Astrocyte (in vitro differentiated cells and primary cell): ENCODE measurements around the gene UGT1A1. TPM values are rescaled to one million over a fixed set of nuclear protein-coding genes. Genes with fewer than 3 reads are reported as not detected.

ENCODE experiments used
- DNase-seq: peaks from one replicate; pipeline ENCODE4 v3.0.0-alpha.2; 2010; ENCODE audit warnings: low read depth
- FAIRE-seq: peaks from 2 replicates; lab custom pipeline; 2011; peaks lifted over from hg19 to GRCh38; lab: Jason Lieb, UNC
- H2AFZ ChIP-seq: 2 replicates; pipeline ENCODE4 v1.6.0; 2012; ENCODE audit warnings: low read depth, low read length, inconsistent platforms
- H3K27ac ChIP-seq: 2 replicates; pipeline ENCODE4 v1.5.1; 2011; ENCODE audit warnings: low read depth, low read length, inconsistent platforms
- H3K27me3 ChIP-seq: 2 replicates; pipeline ENCODE4 v1.6.0; 2011; ENCODE audit warnings: low read length, inconsistent platforms; ENCODE audit not compliant: insufficient read depth
- H3K36me3 ChIP-seq: 2 replicates; pipeline ENCODE4 v1.5.1; 2011; ENCODE audit warnings: low read length, inconsistent platforms; ENCODE audit not compliant: insufficient read depth
- H3K4me1 ChIP-seq: 2 replicates; pipeline ENCODE4 v1.5.1; 2011; ENCODE audit warnings: low read length, inconsistent platforms; ENCODE audit not compliant: insufficient read depth
- H3K4me2 ChIP-seq: 2 replicates; pipeline ENCODE4 v1.6.0; 2012; ENCODE audit warnings: low read length, inconsistent platforms
- H3K4me3 ChIP-seq: 2 replicates; pipeline ENCODE4 v1.5.1; 2011; ENCODE audit warnings: low read depth, mild to moderate bottlenecking, low read length, inconsistent platforms; ENCODE audit not compliant: insufficient read depth
- H3K79me2 ChIP-seq: 2 replicates; pipeline ENCODE4 v1.6.0; 2012; ENCODE audit warnings: mild to moderate bottlenecking, low read length, inconsistent platforms; ENCODE audit not compliant: insufficient read depth
- H3K9ac ChIP-seq: 2 replicates; pipeline ENCODE4 v1.6.0; 2012; ENCODE audit warnings: mild to moderate bottlenecking, low read length, inconsistent platforms
- H3K9me3 ChIP-seq: 2 replicates; pipeline ENCODE4 v1.5.1; 2012; ENCODE audit warnings: low read depth, mild to moderate bottlenecking, low read length, inconsistent platforms; ENCODE audit not compliant: insufficient read depth
- H4K20me1 ChIP-seq: 2 replicates; pipeline ENCODE4 v1.6.0; 2012; ENCODE audit warnings: low read length, inconsistent platforms; ENCODE audit not compliant: insufficient read depth
- H3K27ac Mint-ChIP-seq: one replicate; pipeline ENCODE4 v1.8.0; 2021; ENCODE audit warnings: mild to moderate bottlenecking, mixed read lengths; ENCODE audit not compliant: unreplicated experiment
- H3K27me3 Mint-ChIP-seq: one replicate; pipeline ENCODE4 v1.8.0; 2021; ENCODE audit warnings: low read depth, mixed read lengths; ENCODE audit not compliant: unreplicated experiment
- H3K36me3 Mint-ChIP-seq: one replicate; pipeline ENCODE4 v1.8.0; 2021; ENCODE audit warnings: low read depth, mixed read lengths; ENCODE audit not compliant: unreplicated experiment
- H3K4me1 Mint-ChIP-seq: one replicate; pipeline ENCODE4 v1.8.0; 2021; ENCODE audit warnings: low read depth, mixed read lengths; ENCODE audit not compliant: unreplicated experiment
- H3K4me3 Mint-ChIP-seq: one replicate; pipeline ENCODE4 v1.8.0; 2021; ENCODE audit warnings: mild to moderate bottlenecking, moderate library complexity, mixed read lengths; ENCODE audit not compliant: unreplicated experiment
- H3K9me3 Mint-ChIP-seq: one replicate; pipeline ENCODE4 v1.8.0; 2021; ENCODE audit warnings: mild to moderate bottlenecking, mixed read lengths; ENCODE audit not compliant: unreplicated experiment
- CTCF ChIP-seq: IDR thresholded peaks from 2 replicates; pipeline ENCODE4 v1.5.1; 2011; ENCODE audit warnings: low read depth, mild to moderate bottlenecking, inconsistent platforms, low read length, moderate library complexity; ENCODE audit not compliant: insufficient read depth
- EZH2 ChIP-seq: IDR thresholded peaks from 2 replicates; pipeline ENCODE4 v1.6.1; 2012; ENCODE audit warnings: mild to moderate bottlenecking, low read length, inconsistent platforms; ENCODE audit not compliant: insufficient read depth
- total RNA-seq: library from RNA; stranded (reverse); gene quantifications from 2 replicates; pipeline ENCODE4 v1.2.1, GENCODE V29; 2021

The UGT1A1 gene
- total RNA-seq, 1 donor from 2014 or later, result not detected

GRCh38 chr2:233713262-233713615 is 46.8 kb upstream of the UGT1A1 start:
- Histone ChIP-seq H3K4me3 (no peak overlapping the region), H2AFZ (no peak overlapping the region), H3K4me1 (peaks cover under 1% of the 10 kb centered on the region), H3K9me3 (no peaks in the 10 kb centered on the region), H3K27me3 (no peaks in the 10 kb centered on the region), H3K9ac (no peak overlapping the region), H3K4me2 (no peak overlapping the region), H3K79me2 (no peaks in the 10 kb centered on the region), H3K27ac (no peak overlapping the region), H3K36me3 (no peaks in the 10 kb centered on the region), H4K20me1 (no peaks in the 10 kb centered on the region)
- Mint-ChIP-seq H3K36me3 (no peaks in the 10 kb centered on the region), H3K4me3 (no peak overlapping the region), H3K9me3 (peaks cover 2% of the 10 kb centered on the region), H3K4me1 (no peaks in the 10 kb centered on the region), H3K27me3 (peaks cover 24% of the 10 kb centered on the region), H3K27ac (no peak overlapping the region)
- no peak for DNase-seq
- FAIRE-seq, result no peak
- no peak for TF ChIP-seq CTCF
- no peak for TF ChIP-seq EZH2

GRCh38 chr2:233714121-233714520 is 45.9 kb upstream of the UGT1A1 start:
- Mint-ChIP-seq H3K4me3 (no peak overlapping the region), H3K4me1 (no peaks in the 10 kb centered on the region), H3K9me3 (peaks cover 2% of the 10 kb centered on the region), H3K27ac (no peak overlapping the region), H3K36me3 (no peaks in the 10 kb centered on the region), H3K27me3 (peaks cover 29% of the 10 kb centered on the region)
- TF ChIP-seq EZH2, result no peak
- no peak for TF ChIP-seq CTCF
- Histone ChIP-seq H3K27ac (no peak overlapping the region), H3K4me1 (no peaks in the 10 kb centered on the region), H3K27me3 (no peaks in the 10 kb centered on the region), H3K79me2 (no peaks in the 10 kb centered on the region), H3K9ac (no peak overlapping the region), H3K4me3 (no peak overlapping the region), H3K4me2 (no peak overlapping the region), H2AFZ (no peak overlapping the region), H4K20me1 (no peaks in the 10 kb centered on the region), H3K36me3 (no peaks in the 10 kb centered on the region), H3K9me3 (no peaks in the 10 kb centered on the region)
- no peak for FAIRE-seq
- DNase-seq, result no peak

GRCh38 chr2:233718552-233718951 is 41.5 kb upstream of the UGT1A1 start, which contains the start of gene UGT1A4:
UGT1A4 (plus strand) TSS chr2:233718736; CDS start chr2:233718821, 85 bp downstream.
- no peak within 1 kb of the TSS for H3K4me3 ChIP-seq
- H3K27me3 Mint-ChIP-seq, result peaks cover 23% of the 10 kb centered on the region
- no peak within 1 kb of the TSS for H3K4me3 Mint-ChIP-seq
- DNase-seq (no peak), FAIRE-seq (no peak)
- H3K4me1 ChIP-seq, result no peaks in the 10 kb centered on the region
- no peak within 1 kb of the TSS for H3K4me2 ChIP-seq
- H2AFZ ChIP-seq, result no peak within 1 kb of the TSS
- H3K36me3 Mint-ChIP-seq, result no peaks in the 10 kb centered on the region
- H3K27ac Mint-ChIP-seq, result no peak within 1 kb of the TSS
- H3K9ac ChIP-seq, result no peak within 1 kb of the TSS
- no peaks in the 10 kb centered on the region for H3K36me3 ChIP-seq
- H3K9me3 Mint-ChIP-seq, result peaks cover 2% of the 10 kb centered on the region
- H4K20me1 ChIP-seq, result no peaks in the 10 kb centered on the region
- H3K79me2 ChIP-seq, result no peaks in the 10 kb centered on the region
- H3K9me3 ChIP-seq, result no peaks in the 10 kb centered on the region
- no peaks in the 10 kb centered on the region for H3K4me1 Mint-ChIP-seq
- H3K27me3 ChIP-seq, result no peaks in the 10 kb centered on the region
- no peak for TF ChIP-seq CTCF
- TF ChIP-seq EZH2, result no peak
- H3K27ac ChIP-seq, result no peak within 1 kb of the TSS
